CD14-positive monocyte (primary cell): Measurements from ENCODE around the gene PCED1B. TPM values are rescaled to one million over a fixed set of nuclear protein-coding genes. Genes with fewer than 3 reads are reported as not detected.

Source experiments
- DNase-seq, 3 donors: peaks; one replicate each; pipeline ENCODE4 v3.0.0-alpha.2; 2011 to 2022
- H2AFZ ChIP-seq: 2 replicates; pipeline ENCODE4 v1.6.0; 2012; ENCODE audit warnings: mild to moderate bottlenecking, low read depth, low read length, inconsistent platforms; ENCODE audit not compliant: insufficient read depth, poor library complexity, severe bottlenecking
- H3K27ac ChIP-seq, 2 donors: 1 replicate in 1 of 2; 2 replicates in 1 of 2; pipeline ENCODE4 v1.5.1; 2012 to 2013; ENCODE audit warnings: low read length in 2 of 2, control low read depth in 1 of 2, inconsistent platforms in 1 of 2, low read depth in 1 of 2, mild to moderate bottlenecking in 1 of 2
- H3K27me3 ChIP-seq, 2 donors: one replicate each; pipeline versions ENCODE4 v1.6.0 to v1.6.1; 2011 to 2013; ENCODE audit warnings: low read length in 2 of 2; ENCODE audit not compliant: control insufficient read depth in 2 of 2, insufficient read depth in 2 of 2
- H3K36me3 ChIP-seq, 2 donors: replicated peaks in 1 of 2; 1 replicate in 1 of 2; 2 replicates in 1 of 2; pipeline versions ENCODE4 v1.5.1 to v1.6.1; 2012 to 2013; ENCODE audit warnings: low read length in 2 of 2, control low read depth in 1 of 2, inconsistent platforms in 1 of 2, mild to moderate bottlenecking in 1 of 2; ENCODE audit not compliant: insufficient read depth in 2 of 2, control insufficient read depth in 1 of 2
- H3K4me1 ChIP-seq, 2 donors: 1 replicate in 1 of 2; 2 replicates in 1 of 2; pipeline versions ENCODE4 v1.5.1 to v1.6.1; 2012 to 2013; ENCODE audit warnings: low read length in 2 of 2, control low read depth in 1 of 2, inconsistent platforms in 1 of 2, mild to moderate bottlenecking in 1 of 2, moderate library complexity in 1 of 2; ENCODE audit not compliant: insufficient read depth in 2 of 2, control insufficient read depth in 1 of 2
- H3K4me2 ChIP-seq: replicated peaks from 2 replicates; pipeline ENCODE3; 2012; ENCODE audit warnings: low read length, moderate library complexity, mild to moderate bottlenecking; ENCODE audit not compliant: poor library complexity, severe bottlenecking; ENCODE audit errors: extremely low read depth
- H3K4me3 ChIP-seq, 3 experiments: fragments of 200-600 bp in 1 of 3; sonication (generic) in 1 of 3; replicated peaks in 1 of 3; 1 replicate in 2 of 3; 2 replicates in 1 of 3; pipeline ENCODE4 v1.5.1; 2011 to 2013; ENCODE audit warnings: low read length in 3 of 3, mild to moderate bottlenecking in 3 of 3, control low read depth in 2 of 3, low read depth in 2 of 3, inconsistent platforms in 1 of 3, moderate library complexity in 1 of 3
- H3K79me2 ChIP-seq: 2 replicates; pipeline ENCODE4 v1.6.0; 2012; ENCODE audit warnings: mild to moderate bottlenecking, control low read depth, inconsistent platforms, low read length, moderate library complexity; ENCODE audit not compliant: insufficient read depth
- H3K9ac ChIP-seq: 2 replicates; pipeline ENCODE4 v1.6.0; 2017; ENCODE audit warnings: low read length, mild to moderate bottlenecking; ENCODE audit not compliant: insufficient read depth, poor library complexity, severe bottlenecking
- H3K9me3 ChIP-seq, 2 donors: replicated peaks in 1 of 2; 1 replicate in 1 of 2; 2 replicates in 1 of 2; pipeline versions ENCODE4 v1.5.1 to v1.6.1; 2012 to 2013; ENCODE audit warnings: low read length in 2 of 2, control low read depth in 1 of 2; ENCODE audit not compliant: control insufficient read depth in 1 of 2, insufficient read depth in 1 of 2
- H4K20me1 ChIP-seq: 2 replicates; pipeline ENCODE4 v1.6.0; 2012; ENCODE audit warnings: mild to moderate bottlenecking, low read length, control low read depth, moderate library complexity; ENCODE audit not compliant: insufficient read depth
- H3K27ac Mint-ChIP-seq, 7 donors: one replicate each; pipeline ENCODE4 v1.8.0; 2020; ENCODE audit warnings: mild to moderate bottlenecking in 7 of 7, mixed read lengths in 7 of 7, moderate library complexity in 6 of 7, inconsistent platforms in 2 of 7
- H3K27me3 Mint-ChIP-seq, 3 donors: one replicate each; pipeline ENCODE4 v1.8.0; 2021 to 2022; ENCODE audit warnings: low read depth in 3 of 3, mild to moderate bottlenecking in 3 of 3, mixed read lengths in 3 of 3, moderate library complexity in 3 of 3, inconsistent platforms in 1 of 3
- H3K36me3 Mint-ChIP-seq, 2 donors: one replicate each; pipeline ENCODE4 v1.8.0; 2020; ENCODE audit warnings: mixed read lengths in 2 of 2, inconsistent platforms in 1 of 2, mild to moderate bottlenecking in 1 of 2
- H3K4me1 Mint-ChIP-seq: one replicate; pipeline ENCODE4 v1.8.0; 2020; ENCODE audit warnings: mild to moderate bottlenecking, mixed read lengths
- H3K4me3 Mint-ChIP-seq, 2 donors: one replicate each; pipeline ENCODE4 v1.8.0; 2020; ENCODE audit warnings: mild to moderate bottlenecking in 2 of 2, mixed read lengths in 2 of 2, moderate library complexity in 1 of 2
- H3K9me3 Mint-ChIP-seq, 7 donors: one replicate each; pipeline ENCODE4 v1.8.0; 2020 to 2022; ENCODE audit warnings: mixed read lengths in 7 of 7, mild to moderate bottlenecking in 6 of 7, moderate library complexity in 6 of 7, inconsistent platforms in 2 of 7
- WGBS: methylation state at CpG from one replicate; pipeline ENCODE4 v1.1.5; 2013; ENCODE audit warnings: missing lambda C conversion rate; ENCODE audit not compliant: insufficient coverage; 5-methylcytosine and 5-hydroxymethylcytosine counted together
- intact Hi-C, 2 donors: fragments of 100-400 bp; cut with micrococcal nuclease; formaldehyde crosslinking; loops; one replicate each; pipeline versions ENCODE4 v1.15.0 to v1.15.1; 2023
- polyA plus RNA-seq, 3 donors: library from polyadenylated mRNA; depleted of rRNA in 1 of 3; unstranded in 2 of 3; stranded (reverse) in 1 of 3; fragments of 300-500 nt in 2 of 3; fragments of >200 nt in 1 of 3; fragmentation: Illumina TruSeq in 2 of 3; gene quantifications; 1 replicate in 2 of 3; 2 replicates in 1 of 3; pipeline ENCODE4 v1.2.3, GENCODE V29; 2012 to 2021
- TF ChIP-seq, protein P1 (sequence below): fragments of 200-600 bp; IDR thresholded peaks from one replicate; pipeline ENCODE4 v1.8.0; 2022; ENCODE audit warnings: antibody characterized with exemption, mild to moderate bottlenecking

Gene PCED1B
- polyA plus RNA-seq, 3 donors = 0.10 to 0.65 TPM; not detected in 1

GRCh38 chr12:47087088-47087688 is 7.8 kb downstream of the PCED1B start:
- H4K20me1 ChIP-seq = no peaks in the 10 kb centered on the region
- intact Hi-C loops = loop anchor here (10.0 kb wide), 2 partner anchors 228 to 308 kb away; no protein-coding TSS in a partner anchor
- TF ChIP-seq, protein P1, sequence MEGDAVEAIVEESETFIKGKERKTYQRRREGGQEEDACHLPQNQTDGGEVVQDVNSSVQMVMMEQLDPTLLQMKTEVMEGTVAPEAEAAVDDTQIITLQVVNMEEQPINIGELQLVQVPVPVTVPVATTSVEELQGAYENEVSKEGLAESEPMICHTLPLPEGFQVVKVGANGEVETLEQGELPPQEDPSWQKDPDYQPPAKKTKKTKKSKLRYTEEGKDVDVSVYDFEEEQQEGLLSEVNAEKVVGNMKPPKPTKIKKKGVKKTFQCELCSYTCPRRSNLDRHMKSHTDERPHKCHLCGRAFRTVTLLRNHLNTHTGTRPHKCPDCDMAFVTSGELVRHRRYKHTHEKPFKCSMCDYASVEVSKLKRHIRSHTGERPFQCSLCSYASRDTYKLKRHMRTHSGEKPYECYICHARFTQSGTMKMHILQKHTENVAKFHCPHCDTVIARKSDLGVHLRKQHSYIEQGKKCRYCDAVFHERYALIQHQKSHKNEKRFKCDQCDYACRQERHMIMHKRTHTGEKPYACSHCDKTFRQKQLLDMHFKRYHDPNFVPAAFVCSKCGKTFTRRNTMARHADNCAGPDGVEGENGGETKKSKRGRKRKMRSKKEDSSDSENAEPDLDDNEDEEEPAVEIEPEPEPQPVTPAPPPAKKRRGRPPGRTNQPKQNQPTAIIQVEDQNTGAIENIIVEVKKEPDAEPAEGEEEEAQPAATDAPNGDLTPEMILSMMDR = no peak
- no peaks in the 10 kb centered on the region for H3K79me2 ChIP-seq
- no peak overlapping the region for H2AFZ ChIP-seq
- Mint-ChIP-seq H3K36me3 (no peaks in the 10 kb centered on the region), H3K27ac (no peak overlapping the region), H3K4me1 (peaks cover 39% of the 10 kb centered on the region), H3K4me3 (no peak overlapping the region), H3K9me3 (peaks cover 0 to 4% (median 0%) of the 10 kb centered on the region in 7 donors), H3K27me3 (peaks cover 0 to 2% (median 0%) of the 10 kb centered on the region in 3 donors)
- H3K9ac ChIP-seq = no peak overlapping the region
- DNase-seq = no peak
- no peak overlapping the region for H3K27ac ChIP-seq
- H3K36me3 ChIP-seq = no peaks in the 10 kb centered on the region
- H3K4me1 ChIP-seq = peaks cover 20 to 35% of the 10 kb centered on the region in 2 donors
- H3K9me3 ChIP-seq = no peaks in the 10 kb centered on the region
- no peak overlapping the region for H3K4me2 ChIP-seq
- no peak overlapping the region for H3K4me3 ChIP-seq
- WGBS = no CpG with 5 or more reads among the region's 2 CpGs
- H3K27me3 ChIP-seq = no peaks in the 10 kb centered on the region

DNA sequence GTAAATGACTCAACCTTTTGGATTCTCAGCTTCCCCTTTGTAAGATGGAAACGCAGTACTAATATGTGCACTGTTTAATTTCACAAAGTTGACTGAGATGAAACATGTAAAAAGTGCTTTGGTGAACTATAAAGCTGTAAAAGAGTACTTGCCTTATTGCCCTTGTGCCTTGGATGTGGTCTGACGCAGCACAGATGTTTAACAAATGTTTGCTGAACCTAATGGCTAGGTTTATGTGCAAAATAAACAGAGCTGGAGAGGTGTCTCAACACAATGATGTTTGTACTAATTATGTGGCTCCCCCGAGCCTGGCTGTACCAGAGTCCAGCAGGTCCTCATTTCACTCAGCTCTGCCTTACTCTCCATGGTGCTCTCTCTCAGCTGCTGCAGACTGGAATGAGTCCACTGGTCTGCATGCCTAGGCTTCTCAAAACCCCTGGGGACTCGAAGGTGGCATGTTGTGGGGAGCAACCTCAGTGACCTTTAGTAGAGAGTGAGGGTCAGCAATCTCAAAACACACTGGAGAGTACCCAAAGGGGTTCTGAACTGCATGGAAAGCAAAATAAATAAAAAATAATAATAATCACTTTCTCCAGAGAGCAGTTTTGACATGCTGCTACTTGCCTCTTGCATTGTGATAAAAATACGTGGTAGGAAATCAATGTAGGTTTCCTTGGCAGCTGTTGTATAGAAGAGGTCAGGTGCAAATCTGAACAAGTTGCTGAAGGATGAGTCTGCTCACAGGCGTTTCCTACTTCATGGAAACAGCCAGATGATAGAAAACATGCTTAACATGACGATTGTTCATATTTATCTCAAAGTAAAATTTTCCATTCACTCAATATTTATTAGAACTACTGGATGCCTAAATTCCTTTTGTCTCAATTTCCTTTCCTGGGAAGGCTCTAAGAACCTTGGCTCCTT is 8.9 kb downstream of the PCED1B start:
- intact Hi-C loops = loop anchor here (10.0 kb wide), 2 partner anchors 227 to 307 kb away; no protein-coding TSS in a partner anchor
- Histone ChIP-seq H3K9ac (no peak overlapping the region), H3K79me2 (no peaks in the 10 kb centered on the region), H4K20me1 (no peaks in the 10 kb centered on the region), H3K4me3 (no peak overlapping the region), H3K9me3 (no peaks in the 10 kb centered on the region), H3K27ac (no peak overlapping the region), H3K27me3 (no peaks in the 10 kb centered on the region), H3K4me2 (no peak overlapping the region), H2AFZ (no peak overlapping the region), H3K36me3 (no peaks in the 10 kb centered on the region), H3K4me1 (peaks cover 16 to 24% of the 10 kb centered on the region in 2 donors)
- Mint-ChIP-seq H3K4me1 (peaks cover 29% of the 10 kb centered on the region), H3K27ac (no peak overlapping the region), H3K4me3 (no peak overlapping the region), H3K36me3 (no peaks in the 10 kb centered on the region), H3K9me3 (peaks cover 0 to 4% (median 0%) of the 10 kb centered on the region in 7 donors), H3K27me3 (peaks cover 0 to 2% (median 0%) of the 10 kb centered on the region in 3 donors)
- DNase-seq = no peak
- TF ChIP-seq, protein P1 = no peak
- WGBS = 90% methylated on average over 4 of the region's 7 CpGs
